B cell (primary cell): Measurements from ENCODE around the gene EVPL. TPM values are rescaled to one million over a fixed set of nuclear protein-coding genes. Genes with fewer than 3 reads are reported as not detected.

Experiments used
- ATAC-seq: fragments of 200-7000 bp; cut with Tn5 transposase; one replicate; pipeline ENCODE4 v1.10.0; 2021; ENCODE audit warnings: low read depth, mild to moderate bottlenecking, moderate number of reproducible peaks, moderate library complexity
- CTCF ChIA-PET: fragments of 350-600 bp; sonication (Branson Sonifier 250); formaldehyde crosslinking; loops from one replicate; lab custom pipeline; 2021; ENCODE audit warnings: antibody characterized with exemption, inconsistent platforms; lab: Charles Lee
- POLR2A ChIA-PET: fragments of 350-600 bp; sonication (Branson Sonifier 250); formaldehyde crosslinking; loops from one replicate; lab custom pipeline; 2021; ENCODE audit warnings: antibody characterized with exemption; lab: Charles Lee
- DNase-seq: peaks from one replicate; pipeline ENCODE4 v3.0.0; 2013
- H2AFZ ChIP-seq: 2 replicates; pipeline ENCODE4 v1.6.1; 2012; ENCODE audit warnings: mild to moderate bottlenecking, low read depth, low read length; ENCODE audit not compliant: insufficient read depth, poor library complexity, severe bottlenecking
- H3K27ac ChIP-seq, 2 donors: 1 replicate in 1 of 2; 2 replicates in 1 of 2; pipeline ENCODE4 v1.5.1; 2012 to 2013; ENCODE audit warnings: low read length in 2 of 2, mild to moderate bottlenecking in 2 of 2, moderate library complexity in 1 of 2
- H3K27me3 ChIP-seq, 4 experiments: fragments of 200-600 bp in 1 of 4; sonication (generic) in 1 of 4; replicated peaks in 1 of 4; 1 replicate in 2 of 4; 2 replicates in 2 of 4; pipeline versions ENCODE4 v1.6.1 to v1.7.0; 2013 to 2016; ENCODE audit warnings: low read length in 3 of 4, mild to moderate bottlenecking in 2 of 4, mixed read lengths in 1 of 4, moderate library complexity in 1 of 4; ENCODE audit not compliant: insufficient read depth in 4 of 4, control insufficient read depth in 3 of 4; ENCODE audit errors: control extremely low read depth in 1 of 4
- H3K36me3 ChIP-seq, 2 experiments: replicated peaks in 1 of 2; 1 replicate in 1 of 2; 2 replicates in 1 of 2; pipeline versions ENCODE4 v1.6.1 to v1.7.1; 2013; ENCODE audit warnings: low read length in 1 of 2; ENCODE audit not compliant: insufficient read depth in 2 of 2, control insufficient read depth in 1 of 2; ENCODE audit errors: control extremely low read depth in 1 of 2, extremely low read depth in 1 of 2
- H3K4me1 ChIP-seq, 2 donors: fragments of 200-600 bp in 1 of 2; sonication (generic) in 1 of 2; 1 replicate in 1 of 2; 2 replicates in 1 of 2; pipeline versions ENCODE4 v1.5.1 to v1.6.1; 2013 to 2017; ENCODE audit warnings: low read length in 2 of 2; ENCODE audit not compliant: control insufficient read depth in 2 of 2, insufficient read depth in 2 of 2
- H3K4me2 ChIP-seq: replicated peaks from 2 replicates; pipeline ENCODE3; 2012; ENCODE audit warnings: mild to moderate bottlenecking, low read depth, low read length; ENCODE audit not compliant: poor library complexity, severe bottlenecking
- H3K4me3 ChIP-seq, 5 experiments: fragments of 200-600 bp in 1 of 5; sonication (generic) in 1 of 5; 1 replicate in 3 of 5; 2 replicates in 2 of 5; pipeline versions ENCODE4 v1.5.1 to v1.7.0; 2011 to 2016; ENCODE audit warnings: low read length in 4 of 5, mild to moderate bottlenecking in 4 of 5, low read depth in 2 of 5, control low read depth in 1 of 5, moderate library complexity in 1 of 5; ENCODE audit not compliant: insufficient read depth in 1 of 5; ENCODE audit errors: control extremely low read depth in 1 of 5, extremely low read depth in 1 of 5
- H3K79me2 ChIP-seq: fragments of 200-600 bp; sonication (generic); one replicate; pipeline ENCODE4 v1.6.0; 2016; ENCODE audit warnings: low read length; ENCODE audit not compliant: control insufficient read depth, insufficient read depth
- H3K9ac ChIP-seq: fragments of 200-600 bp; sonication (generic); 2 replicates; pipeline ENCODE4 v1.6.1; 2017; ENCODE audit warnings: mild to moderate bottlenecking, low read length, moderate library complexity
- H3K9me3 ChIP-seq, 3 donors: one replicate each; pipeline versions ENCODE4 v1.6.1 to v1.7.1; 2013; ENCODE audit warnings: low read length in 2 of 3; ENCODE audit not compliant: control insufficient read depth in 2 of 3, insufficient read depth in 1 of 3; ENCODE audit errors: control extremely low read depth in 1 of 3
- H4K20me1 ChIP-seq: 2 replicates; pipeline ENCODE4 v1.6.0; 2012; ENCODE audit warnings: mild to moderate bottlenecking, low read length; ENCODE audit not compliant: insufficient read depth, control insufficient read depth, poor library complexity, severe bottlenecking
- H3K27ac Mint-ChIP-seq: one replicate; pipeline ENCODE4 v1.8.0; 2021; ENCODE audit warnings: mixed read lengths
- H3K27me3 Mint-ChIP-seq: one replicate; pipeline ENCODE4 v1.8.0; 2021; ENCODE audit warnings: mixed read lengths
- H3K4me1 Mint-ChIP-seq: one replicate; pipeline ENCODE4 v1.8.0; 2021; ENCODE audit warnings: mixed read lengths
- H3K4me3 Mint-ChIP-seq: one replicate; pipeline ENCODE4 v1.8.0; 2021; ENCODE audit warnings: mixed read lengths
- H3K9me3 Mint-ChIP-seq: one replicate; pipeline ENCODE4 v1.8.0; 2022; ENCODE audit warnings: mixed read lengths; ENCODE audit not compliant: insufficient read depth
- EZH2 ChIP-seq: IDR thresholded peaks from 2 replicates; pipeline ENCODE4 v1.6.1; 2012; ENCODE audit warnings: borderline replicate concordance, low read depth, mild to moderate bottlenecking, moderate library complexity, low read length; ENCODE audit not compliant: insufficient read depth, poor library complexity, severe bottlenecking
- whole genome bisulfite sequencing: methylation state at CpG from one replicate; pipeline ENCODE4 v1.1.5; 2013; ENCODE audit warnings: missing lambda C conversion rate; ENCODE audit not compliant: insufficient coverage; 5-methylcytosine and 5-hydroxymethylcytosine counted together
- intact Hi-C: fragments of 100-400 bp; cut with micrococcal nuclease; formaldehyde crosslinking; loops from one replicate; pipeline ENCODE4 v1.10.0; 2022
- polyA plus RNA-seq: library from polyadenylated mRNA; depleted of rRNA; stranded (reverse); fragments of >200 nt; gene quantifications from 2 replicates; pipeline ENCODE4 v1.2.3, GENCODE V29; 2012
- total RNA-seq, 2 donors: library from RNA; stranded (reverse); fragments of 120-200 nt in 1 of 2; gene quantifications; 1 replicate in 1 of 2; 2 replicates in 1 of 2; pipeline versions ENCODE4 v1.2.3 to v1.2.4, GENCODE V29; 2013 to 2022
- TF ChIP-seq, protein P1 (sequence below): fragments of 200-600 bp; IDR thresholded peaks from one replicate; pipeline ENCODE4 v1.8.0; 2022; ENCODE audit warnings: antibody characterized with exemption, mild to moderate bottlenecking

EVPL gene
- total and polyA plus RNA-seq, 2 donors (not counting 1 experiment from before 2014, with no cell fraction given) = not detected

DNA sequence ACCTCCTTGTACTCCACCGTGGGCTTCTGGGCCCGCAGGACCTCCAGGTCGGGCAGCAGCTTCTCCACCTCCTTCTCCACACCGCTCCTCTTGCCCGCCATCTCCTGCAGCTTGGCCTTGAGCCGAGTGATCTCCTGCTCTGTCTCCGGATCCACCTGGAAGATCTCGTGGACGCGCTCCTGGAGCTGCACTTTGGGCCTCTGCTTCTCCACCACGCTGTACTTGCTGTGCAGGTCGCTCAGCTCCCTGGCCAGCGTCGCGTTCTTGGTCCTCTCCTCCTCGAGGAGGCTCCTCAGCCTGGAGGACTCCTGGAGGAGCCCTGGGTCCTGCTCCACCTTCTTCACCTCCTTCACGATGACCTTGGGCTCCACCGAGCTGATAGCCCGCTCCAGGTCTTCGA, 17.7 kb downstream of the EVPL start:
- Histone ChIP-seq H3K4me3 (no peak overlapping the region), H2AFZ (no peak overlapping the region), H3K9me3 (no peaks in the 10 kb centered on the region), H3K4me1 (peaks cover 0 to 8% of the 10 kb centered on the region in 2 donors), H4K20me1 (no peaks in the 10 kb centered on the region), H3K27ac (no peak overlapping the region), H3K9ac (no peak overlapping the region), H3K4me2 (no peak overlapping the region), H3K27me3 (peaks cover 0 to 3% (median under 1%) of the 10 kb centered on the region in 4 experiments), H3K79me2 (no peaks in the 10 kb centered on the region), H3K36me3 (no peaks in the 10 kb centered on the region)
- DNase-seq (no peak), ATAC-seq (no peak)
- POLR2A ChIA-PET = no interaction called here
- Mint-ChIP-seq H3K4me3 (no peak overlapping the region), H3K27me3 (no peaks in the 10 kb centered on the region), H3K9me3 (no peaks in the 10 kb centered on the region), H3K4me1 (no peaks in the 10 kb centered on the region), H3K27ac (no peak overlapping the region)
- CTCF ChIA-PET = interaction anchor here (0.7 to 5.5 kb wide), 5 partner anchors 7 to 263 kb away, joined by 3 to 35 read pairs (median 4); partner anchors contain the start of gene MRPL38
- no peak for TF ChIP-seq EZH2
- TF ChIP-seq, protein P1, sequence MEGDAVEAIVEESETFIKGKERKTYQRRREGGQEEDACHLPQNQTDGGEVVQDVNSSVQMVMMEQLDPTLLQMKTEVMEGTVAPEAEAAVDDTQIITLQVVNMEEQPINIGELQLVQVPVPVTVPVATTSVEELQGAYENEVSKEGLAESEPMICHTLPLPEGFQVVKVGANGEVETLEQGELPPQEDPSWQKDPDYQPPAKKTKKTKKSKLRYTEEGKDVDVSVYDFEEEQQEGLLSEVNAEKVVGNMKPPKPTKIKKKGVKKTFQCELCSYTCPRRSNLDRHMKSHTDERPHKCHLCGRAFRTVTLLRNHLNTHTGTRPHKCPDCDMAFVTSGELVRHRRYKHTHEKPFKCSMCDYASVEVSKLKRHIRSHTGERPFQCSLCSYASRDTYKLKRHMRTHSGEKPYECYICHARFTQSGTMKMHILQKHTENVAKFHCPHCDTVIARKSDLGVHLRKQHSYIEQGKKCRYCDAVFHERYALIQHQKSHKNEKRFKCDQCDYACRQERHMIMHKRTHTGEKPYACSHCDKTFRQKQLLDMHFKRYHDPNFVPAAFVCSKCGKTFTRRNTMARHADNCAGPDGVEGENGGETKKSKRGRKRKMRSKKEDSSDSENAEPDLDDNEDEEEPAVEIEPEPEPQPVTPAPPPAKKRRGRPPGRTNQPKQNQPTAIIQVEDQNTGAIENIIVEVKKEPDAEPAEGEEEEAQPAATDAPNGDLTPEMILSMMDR = no peak
- intact Hi-C loops = loop anchor here (10.0 kb wide), 2 partner anchors 165 to 255 kb away; partner anchors contain the start of gene UNC13D
- 97% methylated on average over 20 of the region's 20 CpGs for WGBS

DNA sequence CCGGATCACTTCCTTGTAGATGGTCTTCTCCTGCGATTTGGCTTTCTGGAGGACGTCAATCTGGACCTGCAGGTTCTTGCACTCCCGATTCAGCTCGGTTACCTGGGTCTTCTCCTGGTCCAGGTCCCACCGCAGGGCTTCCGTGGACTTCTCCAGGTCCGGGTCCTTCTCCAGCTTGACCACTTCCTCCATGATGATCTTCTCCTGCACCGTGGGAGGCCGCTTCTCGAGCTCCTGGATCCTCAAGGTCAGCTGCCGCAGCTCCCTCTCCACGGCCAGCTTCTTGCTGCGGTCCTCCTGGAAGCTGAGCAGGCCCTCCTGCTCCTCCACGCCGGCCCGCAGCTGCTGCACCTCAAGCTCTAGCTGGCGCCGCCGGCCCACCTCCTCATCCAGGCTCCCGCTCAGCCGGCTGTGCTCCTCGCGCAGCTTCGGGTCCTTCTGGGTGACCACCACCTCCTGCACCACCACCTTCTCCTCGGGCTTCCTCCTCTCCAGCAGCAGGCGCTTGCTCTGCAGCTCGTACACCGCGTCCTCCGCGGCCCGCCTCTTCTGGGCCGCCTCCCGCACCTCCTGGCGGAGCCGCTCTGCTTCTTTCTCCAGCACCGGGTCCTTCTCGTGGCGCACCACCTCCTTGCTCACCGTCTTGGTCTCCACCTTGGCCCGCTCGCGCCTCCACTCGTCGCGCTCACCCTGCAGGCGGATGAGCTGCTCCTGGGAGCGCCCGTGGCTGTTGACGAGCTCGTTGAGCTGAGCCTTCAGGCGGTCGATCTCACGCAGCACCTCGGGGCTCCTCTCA, 18.3 kb downstream of the EVPL start:
- no peaks in the 10 kb centered on the region for H3K27me3 Mint-ChIP-seq
- Histone ChIP-seq H3K4me1 (peaks cover 0 to 3% of the 10 kb centered on the region in 2 donors), H3K9me3 (no peaks in the 10 kb centered on the region), H4K20me1 (no peaks in the 10 kb centered on the region), H3K27ac (no peak overlapping the region), H3K27me3 (peaks cover 0 to 3% (median 0%) of the 10 kb centered on the region in 4 experiments), H3K4me2 (no peak overlapping the region), H3K4me3 (no peak overlapping the region), H3K9ac (no peak overlapping the region), H2AFZ (no peak overlapping the region), H3K79me2 (no peaks in the 10 kb centered on the region), H3K36me3 (no peaks in the 10 kb centered on the region)
- H3K27ac Mint-ChIP-seq = no peak overlapping the region
- H3K4me1 Mint-ChIP-seq = no peaks in the 10 kb centered on the region
- no peak for ATAC-seq
- WGBS = 94% methylated on average over 54 of the region's 56 CpGs
- intact Hi-C loops = loop anchor here (10.0 kb wide), 2 partner anchors 164 to 254 kb away; partner anchors contain the start of gene UNC13D
- no peaks in the 10 kb centered on the region for H3K9me3 Mint-ChIP-seq
- ChIA-PET POLR2A (no interaction called here), CTCF (interaction anchor here (0.7 to 5.5 kb wide), 7 partner anchors 9 to 262 kb away, joined by 3 to 35 read pairs (median 4); partner anchors contain the start of gene MRPL38)
- DNase-seq = no peak
- H3K4me3 Mint-ChIP-seq = no peak overlapping the region
- TF ChIP-seq, protein P1 = no peak
- TF ChIP-seq EZH2 = no peak
